Anterior cingulate cortex (tissue), 58 donors: ENCODE results near the gene ITGB5.

Source experiments
- DNase-seq, 58 donors: peaks; one replicate each; lab custom pipeline; 2025; lab: John Stamatoyannopoulos, UW

ITGB5 gene, protein sequence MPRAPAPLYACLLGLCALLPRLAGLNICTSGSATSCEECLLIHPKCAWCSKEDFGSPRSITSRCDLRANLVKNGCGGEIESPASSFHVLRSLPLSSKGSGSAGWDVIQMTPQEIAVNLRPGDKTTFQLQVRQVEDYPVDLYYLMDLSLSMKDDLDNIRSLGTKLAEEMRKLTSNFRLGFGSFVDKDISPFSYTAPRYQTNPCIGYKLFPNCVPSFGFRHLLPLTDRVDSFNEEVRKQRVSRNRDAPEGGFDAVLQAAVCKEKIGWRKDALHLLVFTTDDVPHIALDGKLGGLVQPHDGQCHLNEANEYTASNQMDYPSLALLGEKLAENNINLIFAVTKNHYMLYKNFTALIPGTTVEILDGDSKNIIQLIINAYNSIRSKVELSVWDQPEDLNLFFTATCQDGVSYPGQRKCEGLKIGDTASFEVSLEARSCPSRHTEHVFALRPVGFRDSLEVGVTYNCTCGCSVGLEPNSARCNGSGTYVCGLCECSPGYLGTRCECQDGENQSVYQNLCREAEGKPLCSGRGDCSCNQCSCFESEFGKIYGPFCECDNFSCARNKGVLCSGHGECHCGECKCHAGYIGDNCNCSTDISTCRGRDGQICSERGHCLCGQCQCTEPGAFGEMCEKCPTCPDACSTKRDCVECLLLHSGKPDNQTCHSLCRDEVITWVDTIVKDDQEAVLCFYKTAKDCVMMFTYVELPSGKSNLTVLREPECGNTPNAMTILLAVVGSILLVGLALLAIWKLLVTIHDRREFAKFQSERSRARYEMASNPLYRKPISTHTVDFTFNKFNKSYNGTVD

GRCh38 chr3:124887177-124887931 is at the start of gene ITGB5:
Gene ITGB5 (minus strand): TSS chr3:124887365. CDS start chr3:124887000, 365 bp downstream.
- DNase-seq = peak in 40 of 58 donors; percentile 6 to 65 (median 38)

DNA sequence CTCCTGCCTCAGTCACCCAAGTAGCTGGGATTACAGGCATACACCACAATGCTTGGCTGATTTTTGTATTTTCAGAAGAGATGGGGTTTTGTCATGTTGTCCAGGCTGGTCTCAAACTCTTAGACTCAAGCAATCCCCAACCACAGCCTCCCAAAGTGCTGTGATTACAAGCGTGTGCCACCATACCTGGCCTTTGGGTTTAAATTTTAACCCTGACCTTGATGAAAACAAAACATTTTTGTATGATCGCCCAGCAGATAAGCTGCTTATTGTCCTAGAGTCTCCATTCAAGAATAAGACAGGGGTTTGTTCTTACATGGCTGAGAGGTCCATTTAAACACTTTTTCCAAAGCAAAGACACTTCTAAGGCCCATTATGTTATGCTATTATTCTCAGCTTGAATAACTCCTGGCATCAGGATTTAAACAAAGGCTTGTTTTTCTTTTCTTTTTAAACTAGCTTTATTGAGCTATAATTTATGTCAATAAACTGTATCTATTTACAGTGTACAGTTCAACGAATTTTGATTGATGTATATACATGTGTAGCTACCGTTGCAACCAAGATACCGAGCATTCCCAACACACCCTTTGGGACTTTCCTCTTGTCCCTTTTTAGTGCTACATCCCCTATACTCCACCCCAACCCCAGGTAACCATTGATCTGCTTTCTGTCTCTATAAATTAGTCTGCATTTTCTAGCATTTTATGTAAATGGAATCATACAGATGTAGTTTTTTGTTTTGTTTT is 48.8 kb upstream of the ITGB5 start:
- DNase-seq = no peak

DNA sequence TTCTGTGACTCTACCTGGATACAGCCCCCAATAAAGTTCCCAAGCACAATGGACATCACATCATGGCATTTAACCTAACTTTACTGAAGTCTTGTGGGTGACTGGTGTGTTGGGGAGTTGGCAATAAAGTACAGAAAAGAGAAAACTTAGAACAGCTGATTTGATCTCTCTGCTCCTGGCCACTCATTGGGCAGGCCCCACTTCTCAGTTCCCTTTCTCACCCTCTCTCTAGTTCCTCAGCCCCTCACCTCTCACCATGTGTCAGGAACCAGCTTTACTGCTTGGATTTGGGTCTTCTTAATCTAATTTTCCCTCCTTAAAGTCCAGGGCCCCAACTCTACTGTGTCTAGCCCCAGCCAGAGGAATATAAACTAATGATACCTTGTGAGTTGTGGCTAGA is 48.1 kb upstream of the ITGB5 start:
- DNase-seq = no peak

GRCh38 chr3:124934577-124934976 is 47.4 kb upstream of the ITGB5 start, which contains the start of gene MUC13:
Gene MUC13 (minus strand): TSS chr3:124934751. CDS start chr3:124934712, 39 bp downstream.
- DNase-seq = no peak

DNA sequence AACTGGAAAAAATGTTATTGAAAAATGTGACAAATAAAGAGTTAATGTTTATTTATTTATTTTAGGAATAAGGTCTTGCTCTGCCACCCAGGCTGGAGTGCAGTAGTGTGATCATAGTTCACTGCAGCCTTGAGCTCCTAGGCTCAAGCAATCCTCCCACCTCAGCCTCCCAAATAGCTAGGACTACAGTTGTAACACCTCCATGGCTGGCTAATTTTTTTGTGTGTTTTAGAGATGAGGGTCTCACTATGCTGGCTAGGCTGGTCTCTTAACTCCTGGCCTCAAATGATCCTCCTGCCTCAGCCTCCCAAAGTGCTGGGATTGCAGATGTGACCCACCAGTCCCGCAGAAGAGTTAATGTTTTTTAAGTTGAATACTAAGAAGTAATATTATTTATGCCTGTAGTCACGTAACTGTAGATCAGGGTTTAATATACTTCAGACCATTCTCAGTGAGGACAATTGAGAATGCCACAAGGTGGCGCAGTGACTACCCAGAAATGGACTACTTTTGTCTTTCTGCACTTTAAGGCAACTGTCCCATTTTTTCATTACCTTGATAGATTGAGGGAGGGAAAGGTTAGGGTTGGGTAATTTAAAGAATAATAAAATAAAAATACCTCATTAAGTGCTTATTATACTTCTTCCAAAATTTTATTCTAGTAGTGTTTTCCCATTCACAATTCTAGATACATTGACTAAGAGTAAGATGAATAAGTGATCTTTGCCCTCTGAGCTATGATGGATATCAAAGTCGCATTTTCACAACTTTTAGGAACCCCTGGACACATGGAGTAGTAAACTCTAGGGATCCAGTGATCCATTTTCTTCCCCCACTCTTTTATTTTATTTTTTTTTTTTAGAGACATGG is 41.4 kb upstream of the ITGB5 start:
- peak in 17 of 58 donors; percentile 4 to 68 (median 15) for DNase-seq

- no peak for DNase-seq
Observed at GRCh38 chr3:124927574-124928045, 40.4 kb upstream of the ITGB5 start.

GRCh38 chr3:124926426-124927101 is 39.4 kb upstream of the ITGB5 start:
- DNase-seq = no peak

GRCh38 chr3:124924741-124925140 is 37.6 kb upstream of the ITGB5 start:
- DNase-seq = no peak

GRCh38 chr3:124923833-124924232 is 36.7 kb upstream of the ITGB5 start:
- no peak for DNase-seq

DNA sequence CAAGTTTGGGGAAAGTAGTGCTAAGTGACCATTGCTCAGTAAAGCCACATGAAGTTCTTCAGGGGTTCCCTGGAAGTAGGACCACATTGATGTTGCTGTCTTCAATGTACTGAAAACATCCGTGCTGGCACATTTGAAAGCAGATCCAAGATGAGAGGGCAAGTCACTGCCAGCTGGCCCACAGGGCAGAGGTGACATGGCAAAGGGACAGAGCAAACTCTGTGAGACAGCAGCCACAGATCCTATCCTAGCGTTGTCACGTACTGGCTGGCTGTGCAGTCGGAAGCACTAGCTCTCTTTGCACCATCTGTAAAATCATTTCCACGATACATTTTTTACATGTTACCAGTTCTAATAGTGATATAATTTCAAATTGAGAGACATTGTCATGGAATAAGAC is 33.6 kb upstream of the ITGB5 start:
- DNase-seq = peak in 14 of 58 donors; percentile 4 to 44 (median 12)

GRCh38 chr3:124919756-124920155 is 32.6 kb upstream of the ITGB5 start:
- DNase-seq = no peak

DNA sequence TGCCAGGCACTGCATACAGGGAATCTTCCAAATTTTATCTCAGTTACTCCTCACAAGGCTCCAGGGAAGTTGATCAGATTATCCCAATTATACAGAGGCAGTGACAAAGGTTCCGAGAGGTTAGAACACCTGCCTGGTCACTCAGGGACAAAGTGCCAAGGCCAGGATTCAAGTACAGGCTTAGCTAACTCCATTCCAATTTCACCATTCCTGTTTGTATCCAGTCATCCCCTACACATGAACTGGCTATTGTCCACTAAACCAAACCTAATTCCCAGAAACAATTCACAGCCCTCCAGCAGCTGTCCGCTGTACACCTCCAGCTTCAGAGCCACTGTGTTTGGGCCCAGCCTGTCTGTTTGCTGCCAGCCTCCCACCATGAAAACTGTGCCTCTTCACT is 31.4 kb upstream of the ITGB5 start:
- DNase-seq = no peak

DNA sequence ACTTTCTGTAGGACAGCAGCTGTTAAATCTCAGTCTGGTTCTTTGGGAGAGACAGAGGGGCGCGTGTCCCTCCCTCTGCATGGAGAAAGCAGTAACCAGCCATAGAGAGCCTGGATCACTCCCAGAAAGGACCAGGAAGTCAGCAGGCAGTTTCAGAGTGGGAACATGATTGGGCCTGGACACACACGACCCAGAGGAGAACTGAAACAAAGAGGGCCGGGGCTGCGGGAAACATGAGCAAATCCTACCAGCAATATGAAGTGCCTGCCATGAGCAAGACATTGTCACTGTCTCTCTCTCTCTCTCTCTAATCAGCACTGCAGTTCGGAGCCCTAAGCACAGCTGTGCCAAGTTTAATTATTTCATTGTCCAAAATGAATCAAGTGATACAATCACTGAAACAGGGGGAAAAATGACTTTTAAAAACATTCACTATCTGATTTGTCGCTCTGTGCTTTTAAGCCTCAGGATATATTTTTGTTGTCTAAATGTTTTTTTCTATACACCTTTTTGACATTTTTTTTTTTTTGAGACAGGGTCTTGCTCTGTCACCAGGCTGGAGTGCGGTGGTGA is 29.8 kb upstream of the ITGB5 start:
- DNase-seq = peak in 7 of 58 donors; percentile 4 to 46 (median 10)

- DNase-seq = no peak
Observed at GRCh38 chr3:124915254-124915653, 28.1 kb upstream of the ITGB5 start.

- no peak for DNase-seq
Observed at GRCh38 chr3:124907957-124908356, 20.8 kb upstream of the ITGB5 start.

GRCh38 chr3:124904835-124905492 is 17.8 kb upstream of the ITGB5 start:
- no peak for DNase-seq
